ENCODE data around the gene SYDE2.

GRCh38 chr1:85144351-85144750, 56.5 kb downstream of the SYDE2 start:
- TF ChIP-seq, protein P1, sequence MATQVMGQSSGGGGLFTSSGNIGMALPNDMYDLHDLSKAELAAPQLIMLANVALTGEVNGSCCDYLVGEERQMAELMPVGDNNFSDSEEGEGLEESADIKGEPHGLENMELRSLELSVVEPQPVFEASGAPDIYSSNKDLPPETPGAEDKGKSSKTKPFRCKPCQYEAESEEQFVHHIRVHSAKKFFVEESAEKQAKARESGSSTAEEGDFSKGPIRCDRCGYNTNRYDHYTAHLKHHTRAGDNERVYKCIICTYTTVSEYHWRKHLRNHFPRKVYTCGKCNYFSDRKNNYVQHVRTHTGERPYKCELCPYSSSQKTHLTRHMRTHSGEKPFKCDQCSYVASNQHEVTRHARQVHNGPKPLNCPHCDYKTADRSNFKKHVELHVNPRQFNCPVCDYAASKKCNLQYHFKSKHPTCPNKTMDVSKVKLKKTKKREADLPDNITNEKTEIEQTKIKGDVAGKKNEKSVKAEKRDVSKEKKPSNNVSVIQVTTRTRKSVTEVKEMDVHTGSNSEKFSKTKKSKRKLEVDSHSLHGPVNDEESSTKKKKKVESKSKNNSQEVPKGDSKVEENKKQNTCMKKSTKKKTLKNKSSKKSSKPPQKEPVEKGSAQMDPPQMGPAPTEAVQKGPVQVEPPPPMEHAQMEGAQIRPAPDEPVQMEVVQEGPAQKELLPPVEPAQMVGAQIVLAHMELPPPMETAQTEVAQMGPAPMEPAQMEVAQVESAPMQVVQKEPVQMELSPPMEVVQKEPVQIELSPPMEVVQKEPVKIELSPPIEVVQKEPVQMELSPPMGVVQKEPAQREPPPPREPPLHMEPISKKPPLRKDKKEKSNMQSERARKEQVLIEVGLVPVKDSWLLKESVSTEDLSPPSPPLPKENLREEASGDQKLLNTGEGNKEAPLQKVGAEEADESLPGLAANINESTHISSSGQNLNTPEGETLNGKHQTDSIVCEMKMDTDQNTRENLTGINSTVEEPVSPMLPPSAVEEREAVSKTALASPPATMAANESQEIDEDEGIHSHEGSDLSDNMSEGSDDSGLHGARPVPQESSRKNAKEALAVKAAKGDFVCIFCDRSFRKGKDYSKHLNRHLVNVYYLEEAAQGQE (IDR thresholded peaks at IDR 0.05), result no peak
- TF ChIP-seq KDM1A (IDR thresholded peaks at IDR 0.05; ENCODE audit: low read depth), result no peak
- no peak for TF ChIP-seq POLR2A (IDR thresholded peaks at IDR 0.05; ENCODE audit: low read length)
